ENCODE measurements around the gene ATP8B1.

DNA sequence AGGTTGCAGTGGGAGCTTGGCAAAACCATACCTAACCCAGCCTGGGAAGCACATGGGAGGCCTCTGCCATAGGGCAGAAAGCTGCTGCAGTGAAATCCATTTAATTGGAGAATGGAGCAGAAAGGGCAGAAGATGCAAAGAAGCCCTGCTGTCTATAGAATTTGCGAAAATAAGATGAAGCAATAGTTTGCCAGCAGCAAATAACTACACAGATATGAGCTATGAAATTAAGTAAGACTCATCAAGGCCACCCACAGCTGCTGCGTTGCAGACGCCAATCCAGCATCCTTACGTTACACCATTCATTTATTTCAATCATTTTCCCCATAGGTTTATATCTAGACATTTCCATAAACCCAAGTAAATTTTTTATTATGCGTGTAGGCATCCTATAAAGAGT lies 21.1 kb downstream of the ATP8B1 start:
- TF ChIP-seq, protein P1, sequence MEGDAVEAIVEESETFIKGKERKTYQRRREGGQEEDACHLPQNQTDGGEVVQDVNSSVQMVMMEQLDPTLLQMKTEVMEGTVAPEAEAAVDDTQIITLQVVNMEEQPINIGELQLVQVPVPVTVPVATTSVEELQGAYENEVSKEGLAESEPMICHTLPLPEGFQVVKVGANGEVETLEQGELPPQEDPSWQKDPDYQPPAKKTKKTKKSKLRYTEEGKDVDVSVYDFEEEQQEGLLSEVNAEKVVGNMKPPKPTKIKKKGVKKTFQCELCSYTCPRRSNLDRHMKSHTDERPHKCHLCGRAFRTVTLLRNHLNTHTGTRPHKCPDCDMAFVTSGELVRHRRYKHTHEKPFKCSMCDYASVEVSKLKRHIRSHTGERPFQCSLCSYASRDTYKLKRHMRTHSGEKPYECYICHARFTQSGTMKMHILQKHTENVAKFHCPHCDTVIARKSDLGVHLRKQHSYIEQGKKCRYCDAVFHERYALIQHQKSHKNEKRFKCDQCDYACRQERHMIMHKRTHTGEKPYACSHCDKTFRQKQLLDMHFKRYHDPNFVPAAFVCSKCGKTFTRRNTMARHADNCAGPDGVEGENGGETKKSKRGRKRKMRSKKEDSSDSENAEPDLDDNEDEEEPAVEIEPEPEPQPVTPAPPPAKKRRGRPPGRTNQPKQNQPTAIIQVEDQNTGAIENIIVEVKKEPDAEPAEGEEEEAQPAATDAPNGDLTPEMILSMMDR (IDR thresholded peaks at IDR 0.05): no peak
- TF ChIP-seq POLR2A (IDR thresholded peaks at IDR 0.05): no peak

All from testis (tissue), 2 donors.